GM12878 (cell line): ENCODE measurements around the gene CDK15. TPM values are rescaled to one million over a fixed set of nuclear protein-coding genes. Genes with fewer than 3 reads are reported as not detected.

Source experiments
- ATAC-seq: fragments of 200-7000 bp; cut with Tn5 transposase; 3 replicates; pipeline ENCODE4 v1.9.1; 2020; ENCODE audit warnings: mild to moderate bottlenecking, moderate library complexity
- BruUV-seq: library from RNA; stranded (reverse); fragments of 400-500 nt; replicated peaks from 2 replicates; lab custom pipeline; 2021; lab: Mats Ljungman, UMichigan
- CTCF ChIA-PET: fragments of 300-600 bp; sonication (Branson Sonifier 250); formaldehyde crosslinking; extraction: SDS; loops from one replicate; lab custom pipeline; 2021; ENCODE audit warnings: inconsistent platforms; lab: Yijun Ruan, JAX
- POLR2A ChIA-PET: fragments of 350-600 bp; formaldehyde crosslinking; extraction: SDS; loops from one replicate; lab custom pipeline; 2021; ENCODE audit warnings: inconsistent platforms; lab: Charles Lee
- RAD21 ChIA-PET: fragments of 300-600 bp; sonication (Branson Sonifier 250); formaldehyde crosslinking; loops from one replicate; lab custom pipeline; 2023; ENCODE audit warnings: antibody characterized with exemption; ENCODE audit not compliant: unreplicated experiment; lab: Charles Lee
- SMC1A ChIA-PET: fragments of 300-600 bp; sonication (Branson Sonifier 250); formaldehyde crosslinking; loops from one replicate; lab custom pipeline; 2023; ENCODE audit not compliant: unreplicated experiment, uncharacterized antibody; lab: Charles Lee
- DNase-seq: peaks from one replicate; pipeline ENCODE4 v3.0.0-alpha.2; 2011; ENCODE audit warnings: low read depth, low spot score
- FAIRE-seq: peaks from 3 replicates; lab custom pipeline; 2011; peaks lifted over from hg19 to GRCh38; lab: Jason Lieb, UNC
- H2AFZ ChIP-seq: 2 replicates; pipeline ENCODE4 v1.6.0; 2011; ENCODE audit warnings: low read depth, low read length, control low read depth; ENCODE audit not compliant: control insufficient read depth
- H3K27ac ChIP-seq: 2 replicates; pipeline ENCODE4 v1.5.1; 2011; ENCODE audit warnings: control low read depth; ENCODE audit not compliant: control insufficient read depth, insufficient read depth
- H3K27me3 ChIP-seq, 2 experiments: replicated peaks in 1 of 2; 2 replicates each; pipeline versions ENCODE4 v1.6.0 to v1.6.1; 2011; ENCODE audit warnings: low read length in 1 of 2; ENCODE audit not compliant: control insufficient read depth in 2 of 2, insufficient read depth in 2 of 2
- H3K36me3 ChIP-seq, 2 experiments: 2 replicates each; pipeline ENCODE4 v1.5.1; 2011; ENCODE audit warnings: low read length in 1 of 2; ENCODE audit not compliant: control insufficient read depth in 2 of 2, insufficient read depth in 2 of 2
- H3K4me1 ChIP-seq: 2 replicates; pipeline ENCODE4 v1.6.1; 2011; ENCODE audit warnings: mild to moderate bottlenecking, low read length, moderate library complexity, mixed read lengths; ENCODE audit not compliant: control insufficient read depth, insufficient read depth
- H3K4me2 ChIP-seq: 2 replicates; pipeline ENCODE4 v1.6.0; 2011; ENCODE audit warnings: control low read depth; ENCODE audit not compliant: control insufficient read depth, insufficient read depth
- H3K4me3 ChIP-seq: fragments of 200-600 bp; sonication (generic); 2 replicates; pipeline ENCODE4 v1.5.1; 2016
- H3K79me2 ChIP-seq: 2 replicates; pipeline ENCODE4 v1.6.0; 2011; ENCODE audit warnings: low read length; ENCODE audit not compliant: control insufficient read depth, insufficient read depth
- H3K9ac ChIP-seq: 2 replicates; pipeline ENCODE4 v1.8.0; 2011; ENCODE audit warnings: low read length, control low read depth, mixed read lengths; ENCODE audit not compliant: control insufficient read depth, insufficient read depth
- H3K9me3 ChIP-seq: replicated peaks from 3 replicates; pipeline ENCODE4 v1.5.1; 2011; ENCODE audit warnings: mild to moderate bottlenecking, low read length; ENCODE audit not compliant: control insufficient read depth, insufficient read depth
- H4K20me1 ChIP-seq: 2 replicates; pipeline ENCODE4 v1.6.0; 2011; ENCODE audit not compliant: control insufficient read depth, insufficient read depth
- BACH1 ChIP-seq: fragments of 450-650 bp; IDR thresholded peaks from 2 replicates; pipeline ENCODE4 v1.6.1; 2017; ENCODE audit warnings: mild to moderate bottlenecking, borderline replicate concordance
- EED ChIP-seq: sonication (generic); IDR thresholded peaks from 2 replicates; pipeline ENCODE4 v1.6.1; 2016; ENCODE audit warnings: antibody characterized with exemption, low read depth
- EP300 ChIP-seq, 2 experiments: fragments of 150-350 bp in 1 of 2; IDR thresholded peaks; 2 replicates each; pipeline ENCODE4 v1.6.1; 2011 to 2012; ENCODE audit warnings: low read depth in 2 of 2, low read length in 2 of 2, borderline replicate concordance in 1 of 2, improper control_type of control experiment in 1 of 2, inconsistent platforms in 1 of 2; ENCODE audit not compliant: control insufficient read depth in 1 of 2
- IKZF1 ChIP-seq: fragments of 450-650 bp; conservative IDR thresholded peaks from 2 replicates; pipeline ENCODE4 v1.6.1; 2017; ENCODE audit warnings: antibody characterized with exemption, mild to moderate bottlenecking
- KDM1A ChIP-seq: fragments of 200-600 bp; sonication (generic); IDR thresholded peaks from 2 replicates; pipeline ENCODE4 v1.6.1; 2016; ENCODE audit warnings: borderline replicate concordance
- LARP7 ChIP-seq: fragments of 450-650 bp; IDR thresholded peaks from 2 replicates; pipeline ENCODE4 v1.6.1; 2017; ENCODE audit warnings: mild to moderate bottlenecking
- MEF2A ChIP-seq: IDR thresholded peaks from 2 replicates; pipeline ENCODE4 v1.6.1; 2011; ENCODE audit warnings: low read depth, mild to moderate bottlenecking, low read length, moderate library complexity; ENCODE audit not compliant: insufficient read depth
- NR2C1 ChIP-seq: fragments of 450-650 bp; IDR thresholded peaks from 2 replicates; pipeline ENCODE4 v1.6.1; 2017; ENCODE audit warnings: antibody characterized with exemption, mild to moderate bottlenecking, moderate library complexity
- PML ChIP-seq: IDR thresholded peaks from 2 replicates; pipeline ENCODE4 v1.6.1; 2012; ENCODE audit warnings: low read length, inconsistent platforms
- RFX5 ChIP-seq: IDR thresholded peaks from 2 replicates; pipeline ENCODE4 v1.6.1; 2011; ENCODE audit warnings: low read depth, low read length, improper control_type of control experiment
- RUNX3 ChIP-seq: IDR thresholded peaks from 2 replicates; pipeline ENCODE4 v1.6.1; 2012; ENCODE audit warnings: low read length, inconsistent platforms
- SIX5 ChIP-seq: IDR thresholded peaks from 2 replicates; pipeline ENCODE4 v1.6.1; 2011; ENCODE audit warnings: mild to moderate bottlenecking, low read depth, low read length, moderate library complexity; ENCODE audit not compliant: severe bottlenecking
- in situ Hi-C: fragments of 300-500 bp; cut with MboI; formaldehyde crosslinking; loops from 9 replicates; pipeline ENCODE4 v1.14.3; 2018; ENCODE audit warnings: mixed read lengths
- intact Hi-C: fragments of 100-400 bp; cut with micrococcal nuclease; formaldehyde crosslinking; loops from one replicate; pipeline ENCODE4 v1.14.2; 2022; ENCODE audit not compliant: unreplicated experiment
- polyA plus RNA-seq, 11 experiments: library from polyadenylated mRNA; depleted of rRNA in 4 of 11; unstranded in 6 of 11; stranded (reverse) in 5 of 11; fragments of >200 nt; fragmentation: Nextera tagmentation in 4 of 11; fragmentation: Illumina TruSeq in 1 of 11; extraction: Ambion mirVana in 4 of 11; extraction: Trizol in 1 of 11; gene quantifications; 1 replicate in 1 of 11; 2 replicates in 10 of 11; pipeline versions ENCODE4 v1.2.1 to v1.2.3, GENCODE V29; 2011 to 2016; ENCODE audit warnings: inconsistent platforms in 2 of 11, missing spikeins in 2 of 11, low read depth in 1 of 11
- total RNA-seq, 4 experiments: library from RNA; depleted of rRNA in 3 of 4; stranded (reverse); fragments of >200 nt in 3 of 4; fragmentation: Illumina TruSeq in 1 of 4; extraction: Trizol in 1 of 4; gene quantifications; 2 replicates each; pipeline versions ENCODE4 v1.2.1 to v1.2.3, GENCODE V29; 2013 to 2021
- TF ChIP-seq, protein P1 (sequence below): IDR thresholded peaks from 2 replicates; pipeline ENCODE4 v1.6.1; 2012; ENCODE audit warnings: improper control_type of control experiment, low read depth, low read length; ENCODE audit not compliant: insufficient replicate concordance

The CDK15 gene
- total and polyA plus RNA-seq, 10 of the 15 experiments (the other 5 are each of a cell fraction or from before 2014, with no cell fraction given) = 0.01 to 0.04 TPM; not detected in 8

DNA sequence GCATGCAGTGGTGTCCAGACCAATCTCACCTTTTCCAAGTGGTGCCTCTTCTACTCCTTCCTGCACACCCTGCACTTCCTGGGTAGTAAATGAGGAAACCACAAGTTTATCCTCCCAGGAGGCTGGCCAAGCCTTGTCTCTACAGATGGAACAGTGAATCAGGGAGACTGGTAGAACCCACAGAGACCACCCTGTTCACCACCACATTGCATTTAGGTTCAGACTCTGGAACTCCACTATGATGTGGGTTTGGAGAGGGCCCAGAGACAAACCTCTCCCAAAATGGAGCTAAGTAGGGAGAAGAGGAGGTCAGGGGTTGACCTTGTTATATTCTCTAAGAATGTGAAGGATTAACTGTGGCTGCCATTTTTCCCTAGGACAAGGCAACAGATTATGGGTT lies 124.5 kb downstream of the CDK15 start:
- Histone ChIP-seq H3K9ac (no peak overlapping the region), H3K4me3 (no peak overlapping the region), H3K27me3 (no peaks in the 10 kb centered on the region; a peak in 1 of 4 replicates), H3K79me2 (no peaks in the 10 kb centered on the region), H3K4me1 (no peaks in the 10 kb centered on the region), H3K4me2 (no peak overlapping the region), H3K27ac (no peak overlapping the region), H3K9me3 (no peaks in the 10 kb centered on the region; the same call in 2 of the 3 replicates), H2AFZ (no peak overlapping the region), H4K20me1 (no peaks in the 10 kb centered on the region), H3K36me3 (no peaks in the 10 kb centered on the region)
- SMC1A ChIA-PET = no interaction called here
- intact Hi-C loops (no loop called here), in situ Hi-C loops (no loop called here)
- POLR2A ChIA-PET = no interaction called here
- ATAC-seq (no peak), FAIRE-seq (no peak), DNase-seq (no peak)
- CTCF ChIA-PET = interaction anchor here (1.4 kb wide), 1 partner anchor 14 kb away, joined by 3 read pairs; no protein-coding TSS in a partner anchor
- RAD21 ChIA-PET = no interaction called here
- TF ChIP-seq RFX5 = no peak
- TF ChIP-seq LARP7 = no peak
- no peak for TF ChIP-seq NR2C1
- TF ChIP-seq, protein P1, sequence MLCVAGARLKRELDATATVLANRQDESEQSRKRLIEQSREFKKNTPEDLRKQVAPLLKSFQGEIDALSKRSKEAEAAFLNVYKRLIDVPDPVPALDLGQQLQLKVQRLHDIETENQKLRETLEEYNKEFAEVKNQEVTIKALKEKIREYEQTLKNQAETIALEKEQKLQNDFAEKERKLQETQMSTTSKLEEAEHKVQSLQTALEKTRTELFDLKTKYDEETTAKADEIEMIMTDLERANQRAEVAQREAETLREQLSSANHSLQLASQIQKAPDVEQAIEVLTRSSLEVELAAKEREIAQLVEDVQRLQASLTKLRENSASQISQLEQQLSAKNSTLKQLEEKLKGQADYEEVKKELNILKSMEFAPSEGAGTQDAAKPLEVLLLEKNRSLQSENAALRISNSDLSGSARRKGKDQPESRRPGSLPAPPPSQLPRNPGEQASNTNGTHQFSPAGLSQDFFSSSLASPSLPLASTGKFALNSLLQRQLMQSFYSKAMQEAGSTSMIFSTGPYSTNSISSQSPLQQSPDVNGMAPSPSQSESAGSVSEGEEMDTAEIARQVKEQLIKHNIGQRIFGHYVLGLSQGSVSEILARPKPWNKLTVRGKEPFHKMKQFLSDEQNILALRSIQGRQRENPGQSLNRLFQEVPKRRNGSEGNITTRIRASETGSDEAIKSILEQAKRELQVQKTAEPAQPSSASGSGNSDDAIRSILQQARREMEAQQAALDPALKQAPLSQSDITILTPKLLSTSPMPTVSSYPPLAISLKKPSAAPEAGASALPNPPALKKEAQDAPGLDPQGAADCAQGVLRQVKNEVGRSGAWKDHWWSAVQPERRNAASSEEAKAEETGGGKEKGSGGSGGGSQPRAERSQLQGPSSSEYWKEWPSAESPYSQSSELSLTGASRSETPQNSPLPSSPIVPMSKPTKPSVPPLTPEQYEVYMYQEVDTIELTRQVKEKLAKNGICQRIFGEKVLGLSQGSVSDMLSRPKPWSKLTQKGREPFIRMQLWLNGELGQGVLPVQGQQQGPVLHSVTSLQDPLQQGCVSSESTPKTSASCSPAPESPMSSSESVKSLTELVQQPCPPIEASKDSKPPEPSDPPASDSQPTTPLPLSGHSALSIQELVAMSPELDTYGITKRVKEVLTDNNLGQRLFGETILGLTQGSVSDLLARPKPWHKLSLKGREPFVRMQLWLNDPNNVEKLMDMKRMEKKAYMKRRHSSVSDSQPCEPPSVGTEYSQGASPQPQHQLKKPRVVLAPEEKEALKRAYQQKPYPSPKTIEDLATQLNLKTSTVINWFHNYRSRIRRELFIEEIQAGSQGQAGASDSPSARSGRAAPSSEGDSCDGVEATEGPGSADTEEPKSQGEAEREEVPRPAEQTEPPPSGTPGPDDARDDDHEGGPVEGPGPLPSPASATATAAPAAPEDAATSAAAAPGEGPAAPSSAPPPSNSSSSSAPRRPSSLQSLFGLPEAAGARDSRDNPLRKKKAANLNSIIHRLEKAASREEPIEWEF = no peak
- no peak for TF ChIP-seq BACH1
- TF ChIP-seq MEF2A = no peak
- no peak for TF ChIP-seq PML
- TF ChIP-seq SIX5 = no peak
- no peak for TF ChIP-seq EP300 (IDR thresholded peaks at IDR 0.05; ENCODE audit: borderline replicate concordance in 1 of 2, control insufficient read depth in 1 of 2, low read depth in 2 of 2, low read length in 2 of 2)
- TF ChIP-seq KDM1A = no peak
- no peak for TF ChIP-seq IKZF1
- no peak for TF ChIP-seq RUNX3
- no peak for TF ChIP-seq EED
- BruUV-seq = no TSS peak
